Activated CD4-positive, alpha-beta T cell treated with anti-CD3 and anti-CD28 coated beads, Interleukin-2, amount 10 ng/mL, durations not matched to agents 24 days and 14 days (primary cell): ENCODE measurements around the gene ASB11. TPM values are rescaled to one million over a fixed set of nuclear protein-coding genes. Genes with fewer than 3 reads are reported as not detected.
"Not testable (repeated sequence)": the region's sequence is repeated elsewhere in the genome, so short reads cannot be mapped to it uniquely, and the experiment has no call there.

Experiments used
- DNase-seq: peaks from one replicate; pipeline ENCODE4 v3.0.0; 2022
- H3K27ac Mint-ChIP-seq: one replicate; pipeline ENCODE4 v1.8.0; 2022; ENCODE audit warnings: mild to moderate bottlenecking, mixed read lengths
- H3K27me3 Mint-ChIP-seq: one replicate; pipeline ENCODE4 v1.8.0; 2022; ENCODE audit warnings: mixed read lengths
- H3K36me3 Mint-ChIP-seq: one replicate; pipeline ENCODE4 v1.8.0; 2022; ENCODE audit warnings: low read depth, mild to moderate bottlenecking, mixed read lengths
- H3K4me1 Mint-ChIP-seq: one replicate; pipeline ENCODE4 v1.8.0; 2021; ENCODE audit warnings: mixed read lengths
- H3K4me3 Mint-ChIP-seq: one replicate; pipeline ENCODE4 v1.8.0; 2022; ENCODE audit warnings: mild to moderate bottlenecking, moderate library complexity, mixed read lengths
- H3K9me3 Mint-ChIP-seq: one replicate; pipeline ENCODE4 v1.8.0; 2021; ENCODE audit warnings: mixed read lengths
- intact Hi-C: fragments of 100-400 bp; cut with micrococcal nuclease; formaldehyde crosslinking; loops from one replicate; pipeline ENCODE4 v1.15.1; 2023
- total RNA-seq: library from RNA; stranded (reverse); gene quantifications from 2 replicates; pipeline ENCODE4 v1.2.3, GENCODE V29; 2022

The ASB11 gene
- total RNA-seq, 1 donor from 2014 or later, result not detected

- intact Hi-C loops, result no loop called here
- DNase-seq, result no peak
- Mint-ChIP-seq H3K36me3 (peaks cover 18% of the 10 kb centered on the region), H3K9me3 (no peaks in the 10 kb centered on the region), H3K4me1 (peaks cover 4% of the 10 kb centered on the region), H3K27ac (no peak overlapping the region), H3K27me3 (no peaks in the 10 kb centered on the region), H3K4me3 (no peak overlapping the region)
Observed at GRCh38 chrX:15328821-15329220, 13.4 kb upstream of the ASB11 start.

GRCh38 chrX:15328131-15328530, 12.7 kb upstream of the ASB11 start:
- Mint-ChIP-seq H3K27me3 (no peaks in the 10 kb centered on the region), H3K36me3 (peaks cover 19% of the 10 kb centered on the region), H3K4me3 (no peak overlapping the region), H3K9me3 (no peaks in the 10 kb centered on the region), H3K4me1 (peaks cover 4% of the 10 kb centered on the region), H3K27ac (no peak overlapping the region)
- no peak for DNase-seq
- intact Hi-C loops, result no loop called here

DNA sequence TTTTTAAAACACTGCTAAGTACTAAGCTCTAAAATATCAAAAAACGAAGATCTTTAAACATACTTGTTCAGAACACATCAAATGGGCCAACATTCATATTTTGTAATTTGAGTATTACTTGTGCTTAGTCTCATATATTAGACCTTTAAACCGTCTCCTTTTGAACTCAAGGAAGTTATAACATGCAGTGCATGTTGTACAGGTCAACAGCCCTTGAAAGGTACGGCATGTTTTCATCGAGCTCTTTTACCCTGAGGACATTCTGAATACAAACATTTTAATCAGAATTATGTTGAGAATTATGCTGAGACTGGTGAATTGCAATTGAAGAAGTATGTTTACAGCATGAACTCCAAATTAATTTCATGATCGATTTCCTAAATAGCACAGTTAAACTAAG, 7.0 kb upstream of the ASB11 start:
- Mint-ChIP-seq H3K4me3 (no peak overlapping the region), H3K9me3 (no peaks in the 10 kb centered on the region), H3K4me1 (no peaks in the 10 kb centered on the region), H3K27me3 (no peaks in the 10 kb centered on the region), H3K36me3 (peaks cover 22% of the 10 kb centered on the region), H3K27ac (no peak overlapping the region)
- no peak for DNase-seq
- intact Hi-C loops, result no loop called here

GRCh38 chrX:15322072-15322471, 6.6 kb upstream of the ASB11 start:
- intact Hi-C loops, result no loop called here

DNA sequence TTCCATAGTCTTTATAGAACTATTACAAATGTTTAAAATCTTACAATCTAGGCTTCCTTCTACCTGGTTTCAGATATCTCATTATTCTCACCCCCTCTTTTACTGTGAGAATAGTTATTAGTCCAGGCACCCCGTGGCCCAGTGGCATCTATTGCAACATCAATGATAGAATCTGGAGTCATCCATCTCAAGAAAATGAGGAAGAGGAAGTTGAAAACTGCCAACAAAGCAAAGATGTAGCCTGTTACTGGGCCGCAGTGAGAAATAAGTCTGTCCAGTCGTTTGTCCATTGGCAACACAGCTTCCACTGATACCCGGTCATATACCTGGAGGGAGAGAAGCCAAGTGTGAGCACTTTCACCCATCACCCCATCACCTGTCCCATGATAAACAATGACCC, 6.0 kb upstream of the ASB11 start:
- H3K4me1 Mint-ChIP-seq, result no peaks in the 10 kb centered on the region
- DNase-seq, result no peak
- H3K9me3 Mint-ChIP-seq, result no peaks in the 10 kb centered on the region
- H3K4me3 Mint-ChIP-seq, result no peak overlapping the region
- intact Hi-C loops, result no loop called here
- H3K36me3 Mint-ChIP-seq, result peaks cover 21% of the 10 kb centered on the region
- no peaks in the 10 kb centered on the region for H3K27me3 Mint-ChIP-seq
- H3K27ac Mint-ChIP-seq, result no peak overlapping the region

More at GRCh38 chrX:15322072-15322471, 6.6 kb upstream of the ASB11 start:
- H3K4me1 Mint-ChIP-seq, result no peaks in the 10 kb centered on the region
- no peak for DNase-seq
- no peak overlapping the region for H3K27ac Mint-ChIP-seq
- no peaks in the 10 kb centered on the region for H3K27me3 Mint-ChIP-seq
- no peaks in the 10 kb centered on the region for H3K9me3 Mint-ChIP-seq
- peaks cover 21% of the 10 kb centered on the region for H3K36me3 Mint-ChIP-seq
- H3K4me3 Mint-ChIP-seq, result no peak overlapping the region

- H3K4me3 Mint-ChIP-seq, result no peak overlapping the region
- H3K36me3 Mint-ChIP-seq, result peaks cover 19% of the 10 kb centered on the region
- no peak for DNase-seq
- intact Hi-C loops, result no loop called here
- no peaks in the 10 kb centered on the region for H3K9me3 Mint-ChIP-seq
- no peaks in the 10 kb centered on the region for H3K4me1 Mint-ChIP-seq
- H3K27me3 Mint-ChIP-seq, result no peaks in the 10 kb centered on the region
- no peak overlapping the region for H3K27ac Mint-ChIP-seq
Observed at GRCh38 chrX:15320297-15320696, 4.9 kb upstream of the ASB11 start.

DNA sequence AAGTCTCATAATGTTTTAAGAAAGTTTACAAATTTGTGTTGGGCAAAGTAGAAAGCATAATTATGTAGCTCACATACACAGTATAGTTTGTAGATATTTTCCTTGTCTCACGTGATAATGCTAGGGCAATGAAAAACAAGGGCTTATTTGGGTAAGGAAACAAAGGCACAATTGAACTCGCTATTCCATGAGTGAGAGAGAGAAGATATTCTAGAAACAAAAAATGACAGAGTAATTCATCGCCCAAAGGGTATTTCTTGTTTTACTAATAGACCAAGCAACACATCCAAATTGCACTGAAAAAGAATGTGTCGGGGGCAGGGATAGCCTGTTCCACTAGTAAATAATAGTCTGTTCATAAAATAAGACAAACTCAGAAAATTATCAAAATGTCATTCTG, 3.6 kb upstream of the ASB11 start:
- Mint-ChIP-seq H3K9me3 (no peaks in the 10 kb centered on the region), H3K4me3 (no peak overlapping the region), H3K36me3 (peaks cover 15% of the 10 kb centered on the region), H3K4me1 (no peaks in the 10 kb centered on the region), H3K27ac (no peak overlapping the region), H3K27me3 (no peaks in the 10 kb centered on the region)
- DNase-seq, result no peak
- intact Hi-C loops, result no loop called here

DNA sequence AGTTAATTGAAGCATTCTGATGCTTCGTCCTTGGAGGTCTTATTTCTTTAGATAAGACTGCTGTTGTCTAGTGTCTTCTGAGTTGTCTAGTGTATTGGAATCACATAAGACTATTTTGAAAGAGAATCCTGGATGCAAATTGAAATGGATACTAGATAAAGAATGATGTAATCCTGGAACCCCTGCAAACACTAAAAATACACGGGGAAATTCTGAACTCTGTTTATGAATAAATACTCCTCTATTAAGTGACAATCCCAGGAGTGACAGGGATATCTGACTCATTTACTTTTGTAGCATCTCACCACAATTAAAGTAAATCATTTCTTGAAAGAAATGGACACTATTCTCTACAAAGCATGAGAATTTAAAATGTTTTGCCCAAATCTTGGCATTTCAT, 968 bp downstream of the ASB11 start:
- H3K27ac Mint-ChIP-seq, result no peak overlapping the region
- no peak overlapping the region for H3K4me3 Mint-ChIP-seq
- H3K27me3 Mint-ChIP-seq, result no peaks in the 10 kb centered on the region
- no peaks in the 10 kb centered on the region for H3K4me1 Mint-ChIP-seq
- intact Hi-C loops, result no loop called here
- no peak for DNase-seq
- H3K36me3 Mint-ChIP-seq, result peaks cover 2% of the 10 kb centered on the region
- H3K9me3 Mint-ChIP-seq, result no peaks in the 10 kb centered on the region

DNA sequence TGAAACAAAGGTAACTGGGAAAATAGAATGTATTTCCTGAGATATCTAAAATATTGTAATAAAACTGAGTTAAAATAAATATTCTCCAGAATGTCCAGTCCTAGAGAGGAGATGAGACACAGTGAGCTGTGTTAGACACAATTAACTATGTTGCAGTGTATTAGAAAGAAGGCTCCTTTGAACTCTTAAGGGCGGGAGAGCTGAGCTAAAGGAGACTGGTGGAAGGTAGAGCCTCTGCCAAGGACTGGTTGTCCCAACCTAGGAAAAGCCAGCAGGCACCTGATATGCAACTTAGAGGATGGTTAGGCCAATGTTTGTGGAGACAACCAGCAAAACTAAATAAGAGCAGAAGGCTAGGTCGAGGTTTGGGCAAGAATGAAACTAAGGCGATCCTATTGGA, 4.3 kb downstream of the ASB11 start:
- intact Hi-C loops, result no loop called here
- no peaks in the 10 kb centered on the region for H3K4me1 Mint-ChIP-seq
- H3K4me3 Mint-ChIP-seq, result no peak overlapping the region
- no peaks in the 10 kb centered on the region for H3K9me3 Mint-ChIP-seq
- DNase-seq, result no peak
- H3K27ac Mint-ChIP-seq, result no peak overlapping the region
- H3K27me3 Mint-ChIP-seq, result no peaks in the 10 kb centered on the region
- H3K36me3 Mint-ChIP-seq, result no peaks in the 10 kb centered on the region

DNA sequence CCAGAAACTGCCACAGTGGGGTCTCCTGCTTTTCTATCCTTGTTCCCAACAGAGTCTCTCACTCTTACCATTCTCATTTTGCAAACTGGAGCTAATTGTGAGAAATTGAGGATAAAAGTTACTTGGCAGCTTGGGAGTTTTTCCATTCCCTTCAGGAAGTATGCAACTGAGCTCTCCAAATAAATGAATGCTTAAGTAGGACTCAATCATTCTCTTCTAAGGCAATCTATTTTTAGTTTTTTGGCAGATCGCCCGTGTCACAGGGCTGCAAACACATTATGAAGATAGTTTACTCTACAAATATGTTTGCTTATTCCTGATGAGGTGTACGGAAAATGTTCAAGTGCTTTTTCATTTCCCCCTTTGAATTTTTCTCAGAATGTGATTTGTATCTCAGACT, 5.3 kb downstream of the ASB11 start:
- no peaks in the 10 kb centered on the region for H3K9me3 Mint-ChIP-seq
- DNase-seq, result no peak
- no peaks in the 10 kb centered on the region for H3K36me3 Mint-ChIP-seq
- intact Hi-C loops, result no loop called here
- no peak overlapping the region for H3K4me3 Mint-ChIP-seq
- no peak overlapping the region for H3K27ac Mint-ChIP-seq
- no peaks in the 10 kb centered on the region for H3K27me3 Mint-ChIP-seq
- no peaks in the 10 kb centered on the region for H3K4me1 Mint-ChIP-seq

DNA sequence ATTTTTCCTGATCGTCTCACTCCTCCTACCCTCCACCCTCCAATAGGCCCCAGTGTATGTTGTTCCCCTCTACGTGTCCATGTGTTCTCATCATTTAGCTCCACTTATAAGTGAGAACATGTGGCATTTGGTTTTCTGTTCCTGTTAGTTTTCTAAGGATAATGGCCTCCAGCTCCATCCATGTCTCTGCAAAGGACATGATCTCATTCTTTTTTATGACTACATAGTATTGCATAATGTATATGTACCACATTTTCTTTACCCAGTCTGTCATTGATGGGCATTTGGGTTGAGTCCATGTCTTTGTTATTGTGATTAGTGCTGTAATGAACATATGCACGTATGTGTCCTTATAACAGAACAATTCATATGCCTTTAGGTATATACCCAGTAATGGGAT, 9.5 kb downstream of the ASB11 start:
- H3K27me3 Mint-ChIP-seq, H3K36me3 Mint-ChIP-seq, intact Hi-C loops, H3K27ac Mint-ChIP-seq, H3K4me3 Mint-ChIP-seq, H3K9me3 Mint-ChIP-seq, DNase-seq, H3K4me1 Mint-ChIP-seq: not testable (repeated sequence)

DNA sequence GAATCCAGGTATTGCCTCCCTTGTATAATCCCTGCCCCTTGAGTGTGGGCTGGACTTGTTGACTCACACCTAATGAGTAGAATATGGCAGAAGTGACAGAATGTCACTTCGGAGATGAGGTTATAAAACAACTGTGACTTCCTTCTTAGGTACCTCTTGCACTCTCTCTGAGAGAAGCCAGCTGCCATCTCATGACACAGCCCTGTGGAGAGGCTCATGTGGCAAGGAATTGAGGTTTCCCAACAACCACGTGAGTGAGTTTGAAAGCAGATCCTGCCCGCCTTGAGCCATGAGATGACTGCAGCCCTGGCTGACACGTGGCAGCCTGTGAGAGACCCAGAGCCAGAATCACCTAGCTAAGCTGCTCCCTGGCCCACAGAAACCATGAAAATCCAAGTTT, 13.5 kb downstream of the ASB11 start:
- intact Hi-C loops, result no loop called here
- Mint-ChIP-seq H3K4me3 (no peak overlapping the region), H3K36me3 (no peaks in the 10 kb centered on the region), H3K27ac (no peak overlapping the region), H3K4me1 (no peaks in the 10 kb centered on the region), H3K9me3 (no peaks in the 10 kb centered on the region), H3K27me3 (no peaks in the 10 kb centered on the region)
- peak; percentile 60 for DNase-seq

DNA sequence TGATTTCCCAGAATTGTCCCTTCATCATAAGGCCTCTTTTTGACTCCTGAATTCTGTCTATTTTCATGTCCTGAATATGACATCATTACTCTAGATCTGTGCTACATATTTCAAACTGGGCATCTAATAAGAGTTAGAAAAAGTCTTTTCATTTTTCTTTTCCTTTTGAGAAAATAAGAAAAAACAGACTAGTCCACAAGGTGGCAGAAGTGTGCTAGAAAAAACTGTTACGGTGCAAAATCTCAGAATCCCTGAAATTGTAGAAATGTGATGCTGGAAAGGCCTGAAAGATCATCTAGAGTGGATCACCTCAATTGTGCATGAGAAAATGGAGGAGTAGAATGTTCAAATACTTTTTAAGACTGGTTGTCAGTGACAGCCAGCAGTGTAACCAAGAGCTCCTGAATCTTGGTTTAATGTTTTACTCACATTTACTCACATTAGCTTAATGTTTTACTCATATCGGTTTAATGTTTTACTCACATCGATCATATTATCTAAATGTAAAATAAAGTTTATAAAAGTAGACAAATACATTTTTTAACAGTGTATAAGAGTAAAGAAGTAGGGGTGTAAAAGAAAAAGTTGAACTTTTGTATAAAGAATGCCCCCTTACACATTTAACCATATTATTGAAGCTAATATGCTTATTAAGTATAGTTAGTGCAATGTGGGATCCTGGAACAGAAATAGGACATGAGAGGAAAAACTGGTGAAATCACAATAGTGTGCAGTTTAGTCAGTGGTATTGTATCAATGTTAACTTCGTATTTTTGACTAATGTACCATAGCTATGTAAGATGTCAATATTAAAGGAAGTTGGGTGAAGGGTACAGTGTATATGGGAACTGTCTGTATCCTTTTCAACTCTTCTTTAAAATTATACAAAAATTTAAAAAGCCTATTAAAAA, 15.2 kb downstream of the ASB11 start:
- Mint-ChIP-seq H3K36me3 (no peaks in the 10 kb centered on the region), H3K4me1 (no peaks in the 10 kb centered on the region), H3K27ac (no peak overlapping the region), H3K27me3 (no peaks in the 10 kb centered on the region), H3K9me3 (no peaks in the 10 kb centered on the region), H3K4me3 (no peak overlapping the region)
- intact Hi-C loops, result no loop called here
- DNase-seq, result no peak

DNA sequence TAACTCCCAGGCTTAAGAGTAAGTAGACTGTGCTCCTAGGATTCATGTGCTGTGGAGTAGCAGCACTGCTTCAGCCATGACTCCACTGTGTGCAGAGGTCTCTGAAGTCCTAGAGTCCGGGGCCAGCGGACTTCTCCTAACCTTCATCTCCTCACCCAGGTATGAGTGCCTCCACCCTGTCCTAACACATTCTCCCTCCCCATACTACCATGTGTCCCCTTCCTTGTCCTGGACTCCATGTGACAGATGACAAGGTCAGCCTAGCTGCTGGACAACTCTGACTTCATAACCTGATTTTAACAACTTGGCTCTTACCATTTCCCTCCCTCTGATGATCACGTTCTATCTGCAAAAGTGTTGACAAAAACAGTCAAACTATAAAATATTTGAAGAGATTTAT, 16.7 kb downstream of the ASB11 start:
- DNase-seq, result no peak
- no peak overlapping the region for H3K27ac Mint-ChIP-seq
- intact Hi-C loops, result no loop called here
- no peaks in the 10 kb centered on the region for H3K9me3 Mint-ChIP-seq
- no peaks in the 10 kb centered on the region for H3K36me3 Mint-ChIP-seq
- H3K4me1 Mint-ChIP-seq, result no peaks in the 10 kb centered on the region
- H3K4me3 Mint-ChIP-seq, result no peak overlapping the region
- H3K27me3 Mint-ChIP-seq, result no peaks in the 10 kb centered on the region

DNA sequence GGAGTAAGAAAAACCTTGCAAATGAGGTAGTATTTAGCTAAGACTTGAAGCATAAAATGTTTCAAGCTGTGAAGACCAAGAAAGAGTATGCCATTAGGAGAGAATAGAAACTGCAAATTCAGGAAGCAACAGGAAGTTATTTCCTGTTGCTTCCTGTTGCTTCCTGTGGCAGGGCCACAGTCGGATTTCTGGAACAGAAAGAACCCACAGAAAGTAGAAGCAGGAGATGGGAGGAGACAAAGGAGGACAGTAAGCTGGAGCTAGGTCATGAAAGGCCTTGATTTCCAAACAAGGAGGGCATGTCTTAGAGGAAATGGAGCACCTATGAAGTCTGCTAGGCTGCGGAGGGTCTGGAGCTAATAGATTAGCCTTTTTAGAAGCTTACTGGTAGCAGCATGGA, 17.2 kb downstream of the ASB11 start:
- no peak for DNase-seq
- H3K27me3 Mint-ChIP-seq, result no peaks in the 10 kb centered on the region
- no peak overlapping the region for H3K27ac Mint-ChIP-seq
- H3K4me3 Mint-ChIP-seq, result no peak overlapping the region
- intact Hi-C loops, result no loop called here
- no peaks in the 10 kb centered on the region for H3K36me3 Mint-ChIP-seq
- no peaks in the 10 kb centered on the region for H3K4me1 Mint-ChIP-seq
- H3K9me3 Mint-ChIP-seq, result no peaks in the 10 kb centered on the region
